ENCODE measurements around the gene PIK3R1.

PIK3R1 gene

DNA sequence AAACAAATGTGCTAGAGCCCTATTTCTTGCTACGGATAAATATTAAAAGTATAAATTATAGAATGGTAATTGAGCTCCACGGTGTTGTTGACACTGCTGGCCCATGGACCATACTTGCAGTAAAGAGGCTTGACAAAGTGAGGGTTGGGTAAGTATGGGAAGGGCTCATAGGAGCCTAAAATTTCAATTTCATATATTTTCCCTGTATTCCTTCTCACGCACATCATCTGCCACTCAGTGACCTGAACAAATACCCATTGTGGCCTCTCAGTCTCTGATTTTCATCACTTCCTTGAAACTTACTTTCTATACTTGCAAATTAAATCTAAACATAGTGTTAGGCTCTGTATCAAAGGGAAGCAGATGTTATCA is 116.5 kb downstream of the PIK3R1 start:
- DNase-seq, result no peak

DNA sequence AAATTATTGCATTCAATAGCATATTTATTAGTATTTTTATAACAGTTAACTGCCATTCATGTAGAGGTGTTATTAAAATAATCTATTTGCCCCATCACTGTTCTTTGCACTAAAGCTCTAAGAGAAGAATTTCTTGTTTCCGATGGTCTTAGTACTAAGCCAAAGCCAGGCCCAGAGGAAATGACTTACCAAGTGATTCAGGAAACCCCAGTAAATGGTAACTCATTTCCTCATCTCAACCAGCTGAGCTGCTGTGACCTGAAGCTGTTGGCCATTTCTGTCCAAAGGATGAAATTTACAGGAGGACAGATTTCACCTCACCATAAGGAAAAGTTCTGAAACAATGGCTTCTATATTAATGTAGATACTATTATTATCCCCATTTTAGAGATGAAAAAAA is 117.0 kb downstream of the PIK3R1 start:
- DNase-seq, result no peak

DNA sequence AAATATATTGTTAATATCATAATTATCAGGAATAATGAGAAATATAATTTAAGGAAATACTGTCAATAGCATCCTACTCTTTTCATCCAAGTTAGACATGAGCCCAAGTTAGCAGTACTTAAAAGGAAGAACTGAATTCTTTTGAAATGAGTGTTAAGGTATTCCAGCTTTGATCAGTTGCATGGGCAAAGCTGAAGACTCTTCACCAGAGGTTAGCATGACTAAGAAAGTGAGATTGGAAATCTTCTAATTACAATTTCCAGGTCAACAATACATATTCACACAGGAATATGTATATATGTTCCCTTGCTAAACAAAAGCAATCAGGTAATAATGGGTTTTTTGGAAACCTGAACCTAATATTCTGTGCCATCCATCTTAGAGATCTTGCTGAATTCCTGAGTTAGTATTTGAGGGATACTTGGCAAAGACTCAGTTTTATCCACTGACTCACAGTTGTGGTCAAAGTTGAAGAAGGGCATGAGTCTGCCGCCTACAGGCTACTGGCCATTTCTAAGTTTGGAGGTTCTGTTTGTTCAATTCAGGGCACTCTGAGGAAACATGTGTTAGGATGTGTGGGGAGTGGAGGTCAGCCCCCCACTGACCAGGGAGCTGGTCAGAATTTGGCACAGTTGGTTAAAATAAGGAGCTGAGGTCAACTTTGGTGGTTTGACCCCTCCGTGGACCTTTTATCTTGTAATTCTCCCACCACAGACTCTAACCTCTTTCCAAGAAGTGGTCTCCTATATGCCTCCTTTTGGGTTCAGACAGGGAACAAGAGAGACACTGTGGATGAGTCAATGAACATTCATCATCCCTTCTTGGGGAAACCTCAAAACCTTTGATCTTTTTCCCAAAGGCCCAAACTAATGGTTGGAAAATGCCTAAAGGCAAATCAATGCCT is 118.3 kb downstream of the PIK3R1 start:
- no peak for DNase-seq

DNA sequence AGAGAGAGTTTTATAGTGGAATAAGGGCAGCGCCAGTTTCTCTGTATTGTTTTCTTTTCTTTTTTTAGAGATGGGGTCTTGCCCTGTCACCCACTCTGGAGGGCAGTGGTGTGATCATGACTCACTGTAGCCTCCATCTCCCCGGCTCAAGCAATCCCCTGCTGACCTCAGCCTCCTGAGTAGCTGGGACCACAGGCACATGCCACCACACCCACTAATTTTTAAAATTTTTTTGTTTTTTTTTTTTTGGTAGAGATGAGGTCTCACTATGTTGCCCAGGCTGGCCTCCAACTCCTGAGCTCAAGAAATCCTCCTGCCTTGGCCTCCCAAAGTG is 119.0 kb downstream of the PIK3R1 start:
- DNase-seq, result no peak

DNA sequence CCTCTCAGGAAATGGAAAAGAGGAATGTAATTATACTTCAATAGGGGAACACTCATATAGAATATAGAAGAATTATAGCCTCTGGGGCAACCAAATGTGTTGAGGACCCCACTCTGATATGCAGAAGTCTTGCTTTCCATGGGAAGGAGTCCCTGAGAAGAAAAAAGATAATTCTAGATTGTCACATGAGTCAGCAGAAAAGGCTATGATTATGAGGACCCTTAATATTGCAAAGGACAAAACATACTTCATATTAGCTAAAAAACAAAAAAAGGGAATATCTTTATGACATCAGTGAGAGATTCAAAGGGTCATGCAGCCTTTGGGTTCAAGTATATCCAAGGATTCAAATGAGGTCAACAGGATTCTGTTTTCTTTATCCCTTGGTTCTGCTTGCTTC is 119.5 kb downstream of the PIK3R1 start:
- DNase-seq, result no peak

DNA sequence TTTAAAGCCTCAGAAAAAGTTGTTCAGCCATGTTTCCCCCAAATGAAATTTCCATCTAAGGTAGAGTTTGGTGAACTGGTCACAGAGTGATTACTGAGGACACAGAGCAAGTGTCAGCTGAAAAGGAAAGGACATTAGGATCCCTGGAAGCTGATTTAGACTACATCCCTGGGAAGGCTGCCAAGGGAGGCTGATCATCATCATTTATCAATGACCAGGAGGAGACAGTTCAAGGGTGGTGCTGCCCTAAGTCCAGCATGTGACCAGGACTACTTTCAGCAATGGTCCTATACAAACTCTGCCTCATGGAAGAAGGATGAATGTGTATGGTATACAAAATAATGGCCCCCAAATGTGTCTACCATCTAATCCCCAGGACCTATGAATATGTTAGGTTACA is 120.6 kb downstream of the PIK3R1 start:
- DNase-seq, result no peak

DNA sequence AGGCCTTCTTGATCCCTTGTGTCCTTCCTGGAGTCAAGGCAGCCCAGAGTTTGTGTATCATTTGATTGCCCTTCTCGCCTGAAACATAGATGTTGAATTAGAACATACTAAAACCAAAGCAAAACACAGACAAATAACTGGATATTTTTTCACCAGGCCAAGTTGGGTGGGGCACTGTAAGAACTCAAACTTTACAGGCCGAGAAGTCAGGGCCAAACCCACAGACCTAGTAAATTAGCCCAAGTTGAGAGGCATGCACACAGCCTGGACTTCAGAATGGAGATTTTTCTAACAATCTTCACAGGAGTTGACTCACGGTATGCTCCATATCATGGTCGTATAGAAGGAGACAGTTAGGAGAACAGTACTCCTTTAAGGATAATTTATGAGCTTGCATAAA is 121.7 kb downstream of the PIK3R1 start:
- no peak for DNase-seq

DNA sequence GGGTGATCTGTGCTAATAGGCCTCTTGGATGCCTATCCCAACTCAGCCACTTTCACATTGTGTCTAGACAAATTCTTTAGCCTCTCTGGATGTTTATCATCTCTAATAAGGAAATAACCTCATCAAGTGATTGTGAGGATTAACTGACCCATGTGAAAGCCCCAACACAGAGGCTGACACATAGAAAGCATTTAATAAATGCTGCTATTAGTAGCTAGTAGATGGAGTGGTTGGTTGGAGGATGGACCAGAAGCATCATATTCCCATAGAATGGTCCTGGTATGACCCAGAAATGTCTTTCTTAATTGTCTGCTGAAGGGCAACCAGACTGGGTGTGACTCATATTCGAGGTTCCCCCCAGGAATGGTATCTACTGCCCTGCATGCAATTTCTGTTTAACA is 124.4 kb downstream of the PIK3R1 start:
- no peak for DNase-seq

DNA sequence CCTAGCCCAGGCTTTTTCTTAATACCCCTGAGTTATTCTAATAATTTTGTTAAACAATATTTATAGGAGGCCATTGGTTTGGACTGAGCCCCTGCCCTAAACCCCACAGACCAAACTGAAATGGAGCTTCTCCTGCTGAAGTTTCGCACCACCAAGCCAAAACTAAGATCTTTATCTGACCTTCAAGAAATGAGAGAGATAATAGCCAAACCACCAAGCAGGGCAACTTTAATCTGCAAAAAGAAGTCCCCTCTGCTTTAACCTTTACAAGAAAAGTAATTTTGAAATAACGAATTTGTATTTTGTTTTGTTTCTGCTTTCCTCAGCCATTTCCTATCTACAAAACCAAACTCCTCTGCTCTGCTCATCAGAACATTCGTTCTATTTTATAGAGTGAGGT is 125.5 kb downstream of the PIK3R1 start:
- no peak for DNase-seq

DNA sequence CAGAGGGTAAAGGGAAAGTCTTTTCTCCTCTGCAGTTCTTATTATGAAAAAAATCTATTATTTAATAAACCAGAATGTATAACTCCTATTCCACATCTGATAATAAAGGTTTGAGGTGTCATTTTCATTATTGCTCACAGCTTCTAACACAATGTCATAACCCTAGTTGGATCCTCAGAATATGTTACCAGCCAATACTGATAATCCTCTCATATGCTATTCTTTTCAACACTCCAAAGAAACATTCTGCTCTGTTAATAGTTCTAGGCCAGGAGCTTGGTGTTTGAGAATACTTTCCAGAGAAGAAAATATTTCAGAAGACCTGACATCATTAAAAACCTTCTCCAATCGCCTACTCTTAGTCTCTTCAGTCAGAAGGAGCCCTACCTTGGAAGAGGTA is 127.1 kb downstream of the PIK3R1 start:
- no peak for DNase-seq

DNA sequence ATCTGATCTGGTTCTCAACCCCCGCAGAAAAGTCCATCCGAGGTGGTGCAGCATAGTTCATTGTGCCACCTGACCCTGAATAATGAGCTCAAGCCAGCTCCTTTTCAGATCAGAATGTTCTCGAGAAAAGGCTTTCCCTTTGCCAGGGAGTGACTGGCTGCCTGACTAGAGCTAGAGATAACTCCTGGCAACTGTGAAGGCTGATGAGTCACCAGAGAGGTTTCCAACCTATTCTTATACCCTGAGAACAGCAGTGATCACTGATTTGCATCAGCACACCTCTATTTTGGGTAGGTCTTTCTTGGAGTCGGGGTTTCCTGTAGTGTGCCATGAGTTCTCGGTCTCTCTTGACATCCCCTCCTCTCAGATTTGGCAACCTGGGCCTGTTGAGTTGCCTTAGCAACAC is 127.9 kb downstream of the PIK3R1 start:
- DNase-seq, result no peak

DNA sequence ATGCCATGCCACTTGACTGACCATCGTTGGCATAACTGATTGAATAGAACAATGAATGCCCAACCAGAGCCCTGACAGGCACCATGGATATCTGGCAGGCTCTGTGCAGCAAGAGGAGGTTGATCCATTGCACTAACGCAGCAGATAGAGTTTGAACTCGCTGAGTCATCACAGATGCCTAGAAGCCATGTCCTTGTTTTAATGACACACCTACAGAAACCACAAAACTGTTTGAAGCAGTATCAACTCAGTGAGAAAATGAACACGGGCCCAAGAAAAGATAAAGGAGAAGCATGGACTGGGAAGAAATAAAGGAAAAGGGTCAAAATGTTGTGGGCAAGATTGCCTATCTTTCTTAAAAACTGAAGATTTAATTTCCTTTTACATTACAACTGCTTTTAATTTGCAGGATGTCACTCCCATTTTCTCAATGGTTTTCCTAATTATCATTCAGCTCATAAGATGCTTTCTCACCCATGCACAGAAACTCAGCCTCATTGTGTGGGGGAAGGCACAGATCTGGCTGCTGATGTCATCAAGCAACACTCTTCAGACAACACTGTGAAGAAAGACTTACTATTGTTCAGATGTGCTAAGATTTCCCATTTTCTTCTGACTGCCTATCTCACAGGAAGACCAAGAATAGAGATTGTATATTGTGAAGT is 129.0 kb downstream of the PIK3R1 start:
- no peak for DNase-seq

DNA sequence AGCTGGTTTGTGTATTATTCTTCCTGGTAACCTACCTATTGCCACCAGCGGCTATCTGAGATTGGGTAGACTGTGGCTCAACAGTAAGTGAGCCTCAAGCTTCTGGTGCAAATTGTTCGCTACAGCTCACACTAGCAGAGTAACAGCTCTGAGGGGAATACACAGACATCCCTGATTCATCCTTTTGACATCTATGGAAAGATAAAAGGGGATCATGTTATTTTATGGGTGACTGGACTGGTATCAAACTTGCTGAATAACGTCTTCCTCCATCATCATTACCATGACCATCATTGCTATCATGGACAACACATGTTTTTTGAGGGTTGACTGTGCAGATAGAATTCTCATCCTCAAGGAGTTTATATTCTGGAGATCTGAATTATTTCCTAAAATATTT is 129.6 kb downstream of the PIK3R1 start:
- no peak for DNase-seq

DNA sequence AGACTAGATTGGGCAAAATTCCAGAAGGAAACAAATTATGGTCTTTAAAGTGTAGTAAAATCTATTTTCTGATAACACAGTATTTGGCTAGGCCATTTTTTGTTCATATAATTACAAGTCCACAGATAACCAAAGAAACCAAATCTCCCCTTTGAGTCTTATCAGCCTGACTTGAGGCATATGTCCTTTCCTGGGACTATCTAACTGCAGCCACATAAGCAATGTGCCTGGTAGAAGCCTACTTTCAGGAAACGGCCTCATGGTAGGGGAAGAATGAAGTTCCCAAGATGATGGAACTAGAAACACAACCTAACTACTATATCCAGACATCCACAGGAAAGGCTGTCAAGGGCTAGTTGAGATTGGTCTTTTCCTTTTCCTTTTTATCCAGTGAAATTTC is 130.0 kb downstream of the PIK3R1 start:
- no peak for DNase-seq

DNA sequence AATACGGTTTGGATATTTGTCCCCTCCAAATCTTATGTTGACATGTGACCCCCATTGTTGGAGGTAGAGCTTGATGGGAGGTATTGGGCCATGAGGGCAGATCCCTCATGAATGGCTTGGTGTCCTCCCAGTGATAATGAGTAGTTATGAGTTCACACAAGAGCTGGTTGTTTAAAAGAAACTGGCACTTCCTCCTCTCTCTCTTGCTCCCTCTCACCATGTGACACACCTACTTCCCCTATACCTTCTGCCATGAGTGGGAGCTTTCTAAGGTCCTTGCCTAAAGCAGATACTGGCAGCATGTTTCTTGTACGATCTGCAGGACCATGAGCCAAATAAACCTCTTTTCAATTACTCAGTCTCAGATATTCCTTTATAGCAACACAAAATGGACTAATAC is 132.0 kb downstream of the PIK3R1 start:
- DNase-seq, result no peak

DNA sequence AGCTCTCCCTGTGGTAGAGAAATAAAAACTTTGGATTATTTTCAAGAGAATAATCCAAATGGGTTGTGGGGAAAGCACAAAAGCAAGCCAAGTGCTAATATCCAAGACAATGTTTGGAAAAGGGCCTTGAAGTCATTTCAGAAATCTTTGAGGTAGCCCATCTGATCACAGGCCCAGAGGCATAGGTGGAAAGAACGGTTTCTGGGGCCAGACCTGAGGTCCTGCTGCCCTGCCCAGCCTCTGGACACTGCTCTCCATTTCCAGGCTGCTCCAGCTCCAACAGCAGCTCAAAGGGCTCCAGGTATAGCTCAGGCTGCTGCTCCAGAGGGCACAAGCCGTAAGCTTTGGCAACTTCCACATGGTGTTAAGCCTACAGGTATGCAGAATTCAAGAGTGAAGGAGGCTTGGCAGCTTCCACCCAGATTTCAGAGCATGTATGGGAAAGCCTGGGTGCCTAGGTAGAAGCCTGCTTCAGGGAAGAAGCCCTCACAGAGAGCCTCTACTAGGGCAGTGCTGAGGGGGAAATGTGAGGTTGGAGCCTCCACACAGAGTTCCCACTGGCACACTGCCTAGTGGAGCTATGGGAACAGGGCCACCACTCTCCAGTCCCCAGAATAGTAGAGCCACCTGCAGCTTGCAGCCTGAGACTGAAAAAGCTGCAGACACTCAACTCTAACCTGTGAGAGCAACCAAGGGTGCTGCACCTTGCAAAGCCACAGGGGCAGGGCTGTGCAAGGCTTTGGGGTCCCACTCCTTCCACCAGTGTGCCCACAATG is 133.1 kb downstream of the PIK3R1 start:
- no peak for DNase-seq

DNA sequence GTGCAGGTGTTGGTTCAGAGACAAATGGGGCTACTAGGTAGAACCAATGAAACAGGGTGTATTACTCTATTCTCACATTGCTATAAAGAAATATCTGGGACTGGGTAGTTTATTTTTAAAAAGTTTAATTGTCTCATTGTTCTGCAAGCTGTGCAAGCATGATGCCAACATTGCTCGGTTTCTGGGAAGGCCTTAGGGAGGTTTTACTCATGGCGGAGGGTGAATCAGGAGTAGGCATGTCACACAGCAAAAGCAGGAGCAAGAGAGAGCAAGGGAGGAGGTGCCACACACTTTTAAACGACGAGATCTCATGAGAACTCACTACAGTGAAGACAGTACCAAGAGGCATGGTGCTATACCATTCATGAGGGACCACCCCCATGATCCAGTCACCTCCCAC is 134.6 kb downstream of the PIK3R1 start:
- DNase-seq, result no peak

All from effector CD4-positive, alpha-beta T cell (primary cell).